Activated CD4-positive, alpha-beta T cell treated with anti-CD3 and anti-CD28 coated beads, Interleukin-2, amount 50 U/mL, for 24 hours (primary cell): ENCODE data around the gene ALKBH3.

Experiments
- DNase-seq, 2 donors: peaks; one replicate each; pipeline ENCODE4 v3.0.0-alpha.2; 2020; ENCODE audit warnings: low read depth in 1 of 2, low spot score in 1 of 2

Gene ALKBH3

GRCh38 chr11:43880640-43881159 lies at the start of gene ALKBH3:
Gene ALKBH3, plus strand, starts transcription at chr11:43880831. Its CDS starts 1,822 bp downstream, at chr11:43882653.
- peak; percentile 87 to 90 for DNase-seq

- DNase-seq = peak; percentile 5 to 50
These were observed 49.6 kb upstream of the ALKBH3 start for GRCh38 chr11:43830928-43831440.

- no peak for DNase-seq
These were observed 48.1 kb upstream of the ALKBH3 start for GRCh38 chr11:43832536-43832935.

- no peak for DNase-seq
These were observed 47.0 kb upstream of the ALKBH3 start for GRCh38 chr11:43833657-43834073.

- no peak for DNase-seq
These were observed 46.3 kb upstream of the ALKBH3 start for GRCh38 chr11:43834286-43834685.

- no peak for DNase-seq
These were observed 45.5 kb upstream of the ALKBH3 start for GRCh38 chr11:43835104-43835503.

- no peak for DNase-seq
These were observed 42.8 kb upstream of the ALKBH3 start for GRCh38 chr11:43837879-43838278.

- no peak for DNase-seq
These were observed 38.6 kb upstream of the ALKBH3 start for GRCh38 chr11:43842021-43842420.

- DNase-seq = no peak
These were observed 34.8 kb upstream of the ALKBH3 start for GRCh38 chr11:43845816-43846215.

GRCh38 chr11:43852057-43852636 lies 28.5 kb upstream of the ALKBH3 start:
- peak; percentile 24 to 55 for DNase-seq

- no peak for DNase-seq
These were observed 26.9 kb upstream of the ALKBH3 start for GRCh38 chr11:43853781-43854180.

- no peak for DNase-seq
These were observed 23.6 kb upstream of the ALKBH3 start for GRCh38 chr11:43856993-43857392.

GRCh38 chr11:43861141-43861540 lies 19.5 kb upstream of the ALKBH3 start:
- no peak for DNase-seq

- no peak for DNase-seq
These were observed 14.1 kb upstream of the ALKBH3 start for GRCh38 chr11:43866520-43866919.

GRCh38 chr11:43866969-43867368 lies 13.7 kb upstream of the ALKBH3 start:
- no peak for DNase-seq

GRCh38 chr11:43868852-43869567 lies 11.6 kb upstream of the ALKBH3 start:
- peak in 1 of 2 donors; percentile 70 for DNase-seq

GRCh38 chr11:43871051-43871450 lies 9.6 kb upstream of the ALKBH3 start:
- DNase-seq = no peak

GRCh38 chr11:43872995-43873394 lies 7.6 kb upstream of the ALKBH3 start:
- no peak for DNase-seq

GRCh38 chr11:43874078-43874477 lies 6.6 kb upstream of the ALKBH3 start:
- no peak for DNase-seq

- no peak for DNase-seq
These were observed 5.9 kb upstream of the ALKBH3 start for GRCh38 chr11:43874738-43875137.

- DNase-seq = no peak
These were observed 617 bp upstream of the ALKBH3 start for GRCh38 chr11:43879789-43880639.
